ENCODE data around the gene ENPP6.
A peak's percentile ranks its signal among the peaks of the same experiment; 100 is the strongest.
"Not testable (repeated sequence)": the region's sequence is repeated elsewhere in the genome, so short reads cannot be mapped to it uniquely, and the experiment has no call there.

ENPP6 gene

GRCh38 chr4:184053434-184053833, 164.2 kb downstream of the ENPP6 start:
- H3K4me3 ChIP-seq (ENCODE audit: low read length): no peak overlapping the region
- no peak for DNase-seq (ENCODE audit: low read depth)
- TF ChIP-seq CTCF (conservative IDR thresholded peaks at IDR 0.05; ENCODE audit: low read depth, low read length): no peak

GRCh38 chr4:184052616-184053015, 165.1 kb downstream of the ENPP6 start:
- no peak for DNase-seq (ENCODE audit: low read depth)
- no peak for TF ChIP-seq CTCF (conservative IDR thresholded peaks at IDR 0.05; ENCODE audit: low read depth, low read length)
- H3K4me3 ChIP-seq (ENCODE audit: low read length): no peak overlapping the region

- not testable (repeated sequence) for DNase-seq (ENCODE audit: low read depth); H3K4me3 ChIP-seq (ENCODE audit: low read length)
Observed at GRCh38 chr4:184051262-184051661, 166.4 kb downstream of the ENPP6 start.

GRCh38 chr4:184046148-184046547, 171.5 kb downstream of the ENPP6 start:
- no peak for TF ChIP-seq CTCF (conservative IDR thresholded peaks at IDR 0.05; ENCODE audit: low read depth, low read length)
- H3K4me3 ChIP-seq (ENCODE audit: low read length): no peak overlapping the region
- DNase-seq (ENCODE audit: low read depth): no peak

GRCh38 chr4:184041156-184041555, 176.5 kb downstream of the ENPP6 start:
- DNase-seq (ENCODE audit: low read depth): no peak
- H3K4me3 ChIP-seq (ENCODE audit: low read length): no peak overlapping the region
- no peak for TF ChIP-seq CTCF (conservative IDR thresholded peaks at IDR 0.05; ENCODE audit: low read depth, low read length)

GRCh38 chr4:184039963-184040383, 177.7 kb downstream of the ENPP6 start:
- DNase-seq (ENCODE audit: low read depth): no peak
- no peak for TF ChIP-seq CTCF (conservative IDR thresholded peaks at IDR 0.05; ENCODE audit: low read depth, low read length)
- peak overlapping the region; percentile 31 for H3K4me3 ChIP-seq (ENCODE audit: low read length)

All from retinal pigment epithelial cell (primary cell).